HG03196 (cell line): ENCODE measurements around the gene SLIT3.

Source experiments
- ATAC-seq: cut with Tn5 transposase; IDR thresholded peaks from one replicate; pipeline ENCODE4 v1.9.1; 2021; ENCODE audit not compliant: unreplicated experiment

Gene SLIT3

GRCh38 chr5:168818558-168818957 lies 482.4 kb downstream of the SLIT3 start:
- ATAC-seq, result no peak

GRCh38 chr5:168817591-168817990 lies 483.3 kb downstream of the SLIT3 start:
- no peak for ATAC-seq

- no peak for ATAC-seq
Observed at GRCh38 chr5:168816661-168817060, 484.3 kb downstream of the SLIT3 start.

GRCh38 chr5:168813184-168813968 lies 487.6 kb downstream of the SLIT3 start:
- ATAC-seq, result no peak

- ATAC-seq, result no peak
Observed at GRCh38 chr5:168810641-168811040, 490.3 kb downstream of the SLIT3 start.

- no peak for ATAC-seq
Observed at GRCh38 chr5:168809218-168809617, 491.7 kb downstream of the SLIT3 start.

GRCh38 chr5:168808051-168808616 lies 492.8 kb downstream of the SLIT3 start:
- no peak for ATAC-seq

GRCh38 chr5:168807287-168807686 lies 493.7 kb downstream of the SLIT3 start:
- ATAC-seq, result no peak

GRCh38 chr5:168803541-168803940 lies 497.4 kb downstream of the SLIT3 start:
- ATAC-seq, result no peak

- no peak for ATAC-seq
Observed at GRCh38 chr5:168802337-168802736, 498.6 kb downstream of the SLIT3 start.

- ATAC-seq, result no peak
Observed at GRCh38 chr5:168801567-168801966, 499.4 kb downstream of the SLIT3 start.

GRCh38 chr5:168800701-168801100 lies 500.2 kb downstream of the SLIT3 start:
- no peak for ATAC-seq

- no peak for ATAC-seq
Observed at GRCh38 chr5:168798065-168799023, 502.6 kb downstream of the SLIT3 start.

- ATAC-seq, result no peak
Observed at GRCh38 chr5:168796593-168797580, 504.1 kb downstream of the SLIT3 start.

- no peak for ATAC-seq
Observed at GRCh38 chr5:168796000-168796399, 504.9 kb downstream of the SLIT3 start.

- no peak for ATAC-seq
Observed at GRCh38 chr5:168793841-168794837, 506.8 kb downstream of the SLIT3 start.

GRCh38 chr5:168792678-168793077 lies 508.3 kb downstream of the SLIT3 start:
- ATAC-seq, result no peak

- no peak for ATAC-seq
Observed at GRCh38 chr5:168790671-168791250, 510.2 kb downstream of the SLIT3 start.
